ENCODE data around the gene SRSF4. TPM values are rescaled to one million over a fixed set of nuclear protein-coding genes. Genes with fewer than 3 reads are reported as not detected.
A peak's percentile ranks its signal among the peaks of the same experiment; 100 is the strongest.

Gene SRSF4
- total and polyA plus RNA-seq, 10 of the 15 experiments (the other 5 are each of a cell fraction or from before 2014, with no cell fraction given), result 17.2 to 107 (median 78.6) TPM

DNA sequence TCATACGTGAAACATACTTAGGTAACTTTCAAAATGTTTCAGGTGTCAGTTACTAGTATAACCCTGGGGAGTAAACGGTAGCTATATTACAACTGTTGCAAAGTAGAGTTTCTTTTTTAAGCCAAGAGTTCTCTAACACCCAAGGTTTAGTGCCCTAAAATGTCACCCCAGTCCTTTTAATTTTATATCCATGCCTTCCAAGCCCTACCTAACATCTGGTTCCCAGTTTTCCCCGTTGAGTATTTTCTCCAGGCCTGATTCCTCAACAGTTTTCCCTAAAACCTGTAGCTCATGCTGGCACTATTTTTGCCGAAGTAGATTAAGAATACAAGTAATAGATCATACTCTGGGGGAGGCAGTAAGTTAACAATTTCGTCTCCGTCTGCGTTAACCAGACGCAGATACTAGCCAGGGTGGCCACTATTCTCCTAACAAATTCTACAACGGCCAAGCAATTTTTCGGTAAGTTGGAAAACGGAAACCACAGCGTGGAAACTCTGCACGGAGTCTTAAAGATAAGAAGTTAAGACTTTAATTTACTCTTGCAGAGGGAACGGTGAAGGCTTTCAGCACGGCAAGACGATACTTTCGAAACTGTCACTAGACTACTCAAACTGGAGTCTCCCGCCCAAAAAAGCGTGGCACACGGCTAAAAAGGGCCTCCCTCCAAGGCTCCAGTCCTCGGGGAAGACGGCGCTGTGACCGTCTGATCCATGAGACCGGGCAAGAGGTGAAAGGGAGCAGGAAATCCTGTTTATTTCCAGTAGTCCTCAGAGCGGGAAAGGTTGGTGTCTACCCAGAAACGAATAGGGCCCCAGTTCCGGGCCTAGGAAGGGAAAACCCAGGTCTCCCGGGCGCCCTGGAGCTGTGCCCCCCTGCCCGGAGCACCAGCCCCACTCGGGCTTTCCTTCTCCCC is 945 bp downstream of the SRSF4 start (continued):
- TF ChIP-seq, protein P1, sequence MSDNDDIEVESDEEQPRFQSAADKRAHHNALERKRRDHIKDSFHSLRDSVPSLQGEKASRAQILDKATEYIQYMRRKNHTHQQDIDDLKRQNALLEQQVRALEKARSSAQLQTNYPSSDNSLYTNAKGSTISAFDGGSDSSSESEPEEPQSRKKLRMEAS (IDR thresholded peaks at IDR 0.05; ENCODE audit: low read depth, low read length), result no peak
- TF ChIP-seq, protein P2, sequence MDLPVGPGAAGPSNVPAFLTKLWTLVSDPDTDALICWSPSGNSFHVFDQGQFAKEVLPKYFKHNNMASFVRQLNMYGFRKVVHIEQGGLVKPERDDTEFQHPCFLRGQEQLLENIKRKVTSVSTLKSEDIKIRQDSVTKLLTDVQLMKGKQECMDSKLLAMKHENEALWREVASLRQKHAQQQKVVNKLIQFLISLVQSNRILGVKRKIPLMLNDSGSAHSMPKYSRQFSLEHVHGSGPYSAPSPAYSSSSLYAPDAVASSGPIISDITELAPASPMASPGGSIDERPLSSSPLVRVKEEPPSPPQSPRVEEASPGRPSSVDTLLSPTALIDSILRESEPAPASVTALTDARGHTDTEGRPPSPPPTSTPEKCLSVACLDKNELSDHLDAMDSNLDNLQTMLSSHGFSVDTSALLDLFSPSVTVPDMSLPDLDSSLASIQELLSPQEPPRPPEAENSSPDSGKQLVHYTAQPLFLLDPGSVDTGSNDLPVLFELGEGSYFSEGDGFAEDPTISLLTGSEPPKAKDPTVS (IDR thresholded peaks at IDR 0.05; ENCODE audit: low read depth, low read length), result no peak
- no peak; the same call in 1 of the 2 replicates for TF ChIP-seq SMAD5 (IDR thresholded peaks at IDR 0.05; ENCODE audit: low read depth)
- 0 out of 2 replicates have a peak, but pooled peaks have one; percentile 53 for TF ChIP-seq FOXM1 (IDR thresholded peaks at IDR 0.05; ENCODE audit: low read depth, low read length)
- 0 out of 2 replicates have a peak, but pooled peaks have one; percentile 33 for TF ChIP-seq NBN (IDR thresholded peaks at IDR 0.05)
- TF ChIP-seq, protein P3, sequence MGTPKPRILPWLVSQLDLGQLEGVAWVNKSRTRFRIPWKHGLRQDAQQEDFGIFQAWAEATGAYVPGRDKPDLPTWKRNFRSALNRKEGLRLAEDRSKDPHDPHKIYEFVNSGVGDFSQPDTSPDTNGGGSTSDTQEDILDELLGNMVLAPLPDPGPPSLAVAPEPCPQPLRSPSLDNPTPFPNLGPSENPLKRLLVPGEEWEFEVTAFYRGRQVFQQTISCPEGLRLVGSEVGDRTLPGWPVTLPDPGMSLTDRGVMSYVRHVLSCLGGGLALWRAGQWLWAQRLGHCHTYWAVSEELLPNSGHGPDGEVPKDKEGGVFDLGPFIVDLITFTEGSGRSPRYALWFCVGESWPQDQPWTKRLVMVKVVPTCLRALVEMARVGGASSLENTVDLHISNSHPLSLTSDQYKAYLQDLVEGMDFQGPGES (IDR thresholded peaks at IDR 0.05), result no peak
- TF ChIP-seq, protein P4, sequence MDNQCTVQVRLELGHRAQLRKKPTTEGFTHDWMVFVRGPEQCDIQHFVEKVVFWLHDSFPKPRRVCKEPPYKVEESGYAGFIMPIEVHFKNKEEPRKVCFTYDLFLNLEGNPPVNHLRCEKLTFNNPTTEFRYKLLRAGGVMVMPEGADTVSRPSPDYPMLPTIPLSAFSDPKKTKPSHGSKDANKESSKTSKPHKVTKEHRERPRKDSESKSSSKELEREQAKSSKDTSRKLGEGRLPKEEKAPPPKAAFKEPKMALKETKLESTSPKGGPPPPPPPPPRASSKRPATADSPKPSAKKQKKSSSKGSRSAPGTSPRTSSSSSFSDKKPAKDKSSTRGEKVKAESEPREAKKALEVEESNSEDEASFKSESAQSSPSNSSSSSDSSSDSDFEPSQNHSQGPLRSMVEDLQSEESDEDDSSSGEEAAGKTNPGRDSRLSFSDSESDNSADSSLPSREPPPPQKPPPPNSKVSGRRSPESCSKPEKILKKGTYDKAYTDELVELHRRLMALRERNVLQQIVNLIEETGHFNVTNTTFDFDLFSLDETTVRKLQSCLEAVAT (IDR thresholded peaks at IDR 0.05), result peak; percentile 68
- no peak for TF ChIP-seq BHLHE40 (IDR thresholded peaks at IDR 0.05; ENCODE audit: borderline replicate concordance in 1 of 2, low read depth in 2 of 2, low read length in 1 of 2)
- TF ChIP-seq, protein P5, sequence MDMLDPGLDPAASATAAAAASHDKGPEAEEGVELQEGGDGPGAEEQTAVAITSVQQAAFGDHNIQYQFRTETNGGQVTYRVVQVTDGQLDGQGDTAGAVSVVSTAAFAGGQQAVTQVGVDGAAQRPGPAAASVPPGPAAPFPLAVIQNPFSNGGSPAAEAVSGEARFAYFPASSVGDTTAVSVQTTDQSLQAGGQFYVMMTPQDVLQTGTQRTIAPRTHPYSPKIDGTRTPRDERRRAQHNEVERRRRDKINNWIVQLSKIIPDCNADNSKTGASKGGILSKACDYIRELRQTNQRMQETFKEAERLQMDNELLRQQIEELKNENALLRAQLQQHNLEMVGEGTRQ (IDR thresholded peaks at IDR 0.05; ENCODE audit: borderline replicate concordance, low read depth, low read length), result no peak
- no peak for TF ChIP-seq ZNF24 (IDR thresholded peaks at IDR 0.05)
- 0 out of 4 replicates have a peak, but pooled peaks of 1 of the 2 experiments have one; percentile 43 for TF ChIP-seq IKZF2 (IDR thresholded peaks at IDR 0.05)
- TF ChIP-seq BACH1 (IDR thresholded peaks at IDR 0.05; ENCODE audit: borderline replicate concordance), result 0 out of 2 replicates have a peak, but pooled peaks have one; percentile 59
- TF ChIP-seq RCOR1 (conservative IDR thresholded peaks at IDR 0.05; ENCODE audit: low read depth, low read length), result no peak

Data from GM12878 (cell line).